ENCODE results near the gene C2orf72.
"Not testable (repeated sequence)": the region's sequence is repeated elsewhere in the genome, so short reads cannot be mapped to it uniquely, and the experiment has no call there.

GRCh38 chr2:231025059-231025458 lies 12.3 kb upstream of the C2orf72 start:
- TF ChIP-seq CTCF (IDR thresholded peaks at IDR 0.05; ENCODE audit: poor library complexity); EZH2 (IDR thresholded peaks at IDR 0.05; ENCODE audit: borderline replicate concordance); EZH2phosphoT487 (IDR thresholded peaks at IDR 0.05; ENCODE audit: low read depth, severe bottlenecking, unreplicated experiment): not testable (repeated sequence)
